ENCODE measurements around the gene FGFR2.
A peak's percentile ranks its signal among the peaks of the same experiment; 100 is the strongest.

FGFR2 gene

DNA sequence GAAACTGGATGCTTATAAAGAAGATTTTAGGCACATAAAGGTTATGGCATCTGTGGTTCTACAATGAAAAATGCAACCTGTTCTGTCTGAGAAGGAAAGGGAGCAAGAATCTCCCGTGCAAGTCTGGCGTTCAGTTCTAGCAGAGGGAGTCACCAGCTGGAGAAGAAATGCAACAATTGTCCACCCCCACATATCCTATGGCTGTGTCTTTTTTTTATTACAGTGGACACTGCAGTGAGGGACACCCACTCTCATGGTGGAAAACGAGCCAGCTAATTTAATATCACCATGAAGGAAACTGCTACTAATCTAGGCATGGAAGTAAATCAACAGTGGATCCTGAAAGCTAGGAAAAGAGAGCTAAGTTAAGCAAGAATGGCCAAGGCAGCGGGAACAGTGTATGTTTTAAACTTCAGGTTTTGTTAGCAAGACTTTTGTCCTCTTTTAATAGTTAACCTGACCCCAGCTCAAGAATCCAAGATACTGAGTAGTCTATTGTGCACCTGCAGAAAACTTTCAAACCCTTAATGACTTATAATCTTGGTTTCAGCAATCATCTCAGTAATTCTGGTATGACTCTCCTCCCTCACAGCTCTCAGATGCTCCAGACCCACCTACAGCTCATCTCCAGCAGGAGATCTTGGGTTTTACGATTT, 149.3 kb downstream of the FGFR2 start:
- TF ChIP-seq Cebpa-rat (IDR thresholded peaks at IDR 0.05): no peak
- H3K27me3 ChIP-seq: no peaks in the 10 kb centered on the region
- H3K27ac ChIP-seq: no peak overlapping the region
- H3K9me3 ChIP-seq: no peaks in the 10 kb centered on the region
- no peaks in the 10 kb centered on the region for H4K20me1 ChIP-seq
- no peak overlapping the region for H3K4me2 ChIP-seq
- no peak overlapping the region for H3K4me3 ChIP-seq
- peaks cover 8% of the 10 kb centered on the region for H3K4me1 ChIP-seq
- no peaks in the 10 kb centered on the region for H3K36me3 ChIP-seq
- H3K9ac ChIP-seq: no peak overlapping the region

DNA sequence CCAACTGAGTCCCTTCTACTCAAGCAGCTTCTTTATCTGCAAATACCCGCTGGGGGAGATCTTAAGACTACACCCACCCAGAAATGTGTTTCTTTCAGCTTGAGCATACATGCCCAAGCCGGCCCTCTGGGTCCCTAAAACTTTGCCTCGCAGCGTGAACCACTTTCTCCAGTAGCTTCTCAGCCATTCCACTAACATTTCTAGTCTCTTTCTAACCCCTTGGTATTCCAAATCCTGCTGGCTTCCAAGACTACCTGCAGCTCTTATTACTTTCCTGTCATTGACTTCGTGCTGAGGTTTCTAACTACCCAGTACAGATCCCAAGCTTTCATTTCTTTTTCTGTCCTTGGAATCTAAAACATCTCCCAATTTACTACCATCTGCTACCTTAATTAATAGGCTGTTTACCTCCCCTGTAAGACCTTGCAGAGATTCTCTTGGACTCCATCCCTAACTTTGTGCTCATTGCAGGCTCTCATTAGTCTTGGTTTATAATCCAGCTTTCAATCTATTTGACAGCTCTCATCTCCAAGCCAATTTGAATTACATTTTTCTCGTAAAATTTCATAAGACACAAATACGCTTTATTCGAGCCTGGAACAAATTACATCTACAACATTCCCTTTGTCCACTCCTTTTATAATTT, 153.6 kb downstream of the FGFR2 start:
- peaks cover 5% of the 10 kb centered on the region for H3K4me1 ChIP-seq
- H3K9me3 ChIP-seq: no peaks in the 10 kb centered on the region
- no peak for TF ChIP-seq Cebpa-rat (IDR thresholded peaks at IDR 0.05)
- H3K27ac ChIP-seq: no peak overlapping the region
- H3K27me3 ChIP-seq: no peaks in the 10 kb centered on the region
- H3K4me2 ChIP-seq: no peak overlapping the region
- H3K9ac ChIP-seq: no peak overlapping the region
- H3K4me3 ChIP-seq: no peak overlapping the region
- no peaks in the 10 kb centered on the region for H4K20me1 ChIP-seq
- no peaks in the 10 kb centered on the region for H3K36me3 ChIP-seq

DNA sequence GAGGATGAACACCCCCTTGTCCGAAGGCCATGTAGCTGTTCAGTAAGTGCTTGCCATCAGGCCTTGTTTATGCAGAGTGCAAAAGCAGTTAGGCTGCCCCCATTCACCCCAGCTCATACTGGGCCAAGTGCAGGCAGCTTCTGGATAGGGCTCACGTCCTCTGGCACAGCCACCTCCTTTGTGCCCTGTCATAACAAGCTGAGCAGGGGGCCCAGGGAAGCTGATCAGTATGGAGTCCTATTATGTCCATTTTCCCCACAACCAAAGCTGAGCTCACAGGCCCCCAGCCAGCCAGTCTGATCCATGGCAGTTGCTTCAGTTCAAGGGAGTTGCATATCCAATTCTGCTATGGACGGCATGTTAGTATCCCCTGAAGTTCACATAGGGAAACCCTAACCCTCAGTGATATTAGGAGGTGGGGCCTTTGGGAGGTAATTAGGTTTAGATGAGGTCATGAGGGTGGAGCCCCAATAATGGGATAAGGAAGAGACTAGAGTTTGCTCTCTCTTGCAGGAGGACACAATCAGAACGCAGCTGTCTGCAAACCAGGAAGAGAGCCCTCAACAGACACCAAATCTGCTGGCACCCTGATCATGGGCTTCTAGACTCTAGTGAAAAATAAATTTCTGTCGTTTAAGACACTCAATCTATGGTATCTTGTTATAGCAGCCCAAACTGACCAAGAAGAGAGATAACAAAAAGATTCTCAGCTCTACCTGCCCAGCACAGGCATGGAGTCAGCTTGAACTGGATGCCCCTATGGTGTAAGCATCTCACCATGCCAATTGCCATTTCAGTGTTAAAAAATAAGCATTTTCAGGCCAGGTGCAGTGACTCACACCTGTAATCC, 155.9 kb downstream of the FGFR2 start:
- H3K9me3 ChIP-seq: no peaks in the 10 kb centered on the region
- H3K9ac ChIP-seq: no peak overlapping the region

GRCh38 chr10:121440461-121440860, 157.8 kb downstream of the FGFR2 start:
- H3K4me3 ChIP-seq: no peak overlapping the region

More for the DNA sequence above, 155.9 kb downstream of the FGFR2 start:
- Histone ChIP-seq H3K36me3 (no peaks in the 10 kb centered on the region), H3K4me2 (no peak overlapping the region), H4K20me1 (no peaks in the 10 kb centered on the region), H3K4me1 (peaks cover 5% of the 10 kb centered on the region; the same call in 1 of the 2 replicates), H3K4me3 (no peak overlapping the region), H3K27ac (no peak overlapping the region), H3K27me3 (no peaks in the 10 kb centered on the region)
- TF ChIP-seq Cebpa-rat (IDR thresholded peaks at IDR 0.05): no peak

DNA sequence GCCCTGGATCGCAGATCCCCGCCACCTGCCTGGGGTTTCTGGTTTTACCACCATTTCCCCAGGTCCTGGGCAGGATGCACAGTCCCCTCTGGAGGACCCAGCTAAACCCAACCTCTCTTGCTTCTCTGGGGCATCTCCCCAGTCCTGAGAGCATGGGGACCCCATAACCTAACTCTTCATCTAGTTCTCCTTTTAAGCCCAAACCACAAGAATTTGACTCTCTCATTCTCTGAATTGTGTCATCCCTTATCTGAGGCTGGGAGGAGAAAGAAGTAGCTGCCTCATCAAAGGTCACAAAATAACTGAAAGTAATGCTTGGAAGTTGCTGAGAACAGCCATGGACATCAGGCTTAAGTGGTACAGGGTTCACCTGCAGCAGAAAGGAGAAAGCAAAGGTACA, 159.9 kb downstream of the FGFR2 start:
- Histone ChIP-seq H3K36me3 (no peaks in the 10 kb centered on the region), H4K20me1 (no peaks in the 10 kb centered on the region), H3K9ac (no peak overlapping the region), H3K27me3 (no peaks in the 10 kb centered on the region), H3K9me3 (no peaks in the 10 kb centered on the region), H3K27ac (no peak overlapping the region), H3K4me1 (peaks cover 30% of the 10 kb centered on the region), H3K4me2 (no peak overlapping the region), H3K4me3 (no peak overlapping the region)
- no peak for TF ChIP-seq Cebpa-rat (IDR thresholded peaks at IDR 0.05)

More at GRCh38 chr10:121440461-121440860, 157.8 kb downstream of the FGFR2 start:
- Histone ChIP-seq H4K20me1 (no peaks in the 10 kb centered on the region), H3K27ac (no peak overlapping the region), H3K36me3 (no peaks in the 10 kb centered on the region), H3K27me3 (no peaks in the 10 kb centered on the region), H3K4me2 (no peak overlapping the region), H3K4me1 (peaks cover 9% of the 10 kb centered on the region), H3K9me3 (no peaks in the 10 kb centered on the region), H3K9ac (no peak overlapping the region)
- no peak for TF ChIP-seq Cebpa-rat (IDR thresholded peaks at IDR 0.05)

GRCh38 chr10:121437596-121437995, 160.6 kb downstream of the FGFR2 start:
- Histone ChIP-seq H3K36me3 (no peaks in the 10 kb centered on the region), H3K4me2 (no peak overlapping the region), H3K9me3 (no peaks in the 10 kb centered on the region), H3K27me3 (no peaks in the 10 kb centered on the region), H4K20me1 (no peaks in the 10 kb centered on the region), H3K27ac (no peak overlapping the region), H3K4me3 (no peak overlapping the region), H3K9ac (no peak overlapping the region), H3K4me1 (peaks cover 32% of the 10 kb centered on the region)
- no peak for TF ChIP-seq Cebpa-rat (IDR thresholded peaks at IDR 0.05)

DNA sequence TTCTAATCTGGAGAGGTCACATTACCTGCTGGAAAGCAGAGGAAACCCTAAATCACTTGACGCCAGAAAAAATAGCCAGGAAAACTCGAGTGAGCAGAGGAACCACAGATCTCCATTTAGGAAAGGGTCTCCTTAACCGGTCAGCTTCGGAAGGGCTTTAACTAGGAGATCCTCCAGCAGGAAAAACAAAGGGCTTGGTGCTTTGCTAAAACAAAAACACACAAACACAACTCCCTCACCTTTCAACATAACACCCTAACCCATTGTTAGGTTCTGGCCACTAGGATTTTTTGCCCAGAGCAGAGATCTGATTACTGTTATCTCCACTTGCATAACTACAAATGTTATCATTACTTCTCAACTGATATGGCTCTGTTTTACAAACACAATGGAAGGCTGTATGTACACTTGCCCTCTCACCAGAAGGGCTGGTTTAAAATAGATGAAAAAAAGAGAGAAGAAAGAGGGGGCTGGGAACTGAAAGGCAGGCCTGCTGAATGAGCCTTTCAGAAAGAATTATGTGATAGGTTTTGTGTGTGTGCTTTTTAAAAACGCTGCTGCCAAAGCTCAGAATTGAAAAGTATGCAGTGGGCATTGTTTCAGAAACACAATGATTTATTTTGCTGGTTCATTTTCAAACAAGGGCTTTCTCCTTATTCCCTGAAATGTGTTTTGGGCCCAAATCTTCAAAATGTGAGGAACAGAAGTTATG, 161.5 kb downstream of the FGFR2 start:
- Histone ChIP-seq H4K20me1 (no peaks in the 10 kb centered on the region), H3K4me3 (no peak overlapping the region), H3K9me3 (no peaks in the 10 kb centered on the region), H3K27ac (no peak overlapping the region), H3K27me3 (no peaks in the 10 kb centered on the region), H3K9ac (no peak overlapping the region), H3K36me3 (no peaks in the 10 kb centered on the region), H3K4me1 (peaks cover 32% of the 10 kb centered on the region), H3K4me2 (no peak overlapping the region)
- TF ChIP-seq Cebpa-rat (IDR thresholded peaks at IDR 0.05): no peak

- Histone ChIP-seq H3K4me2 (no peak overlapping the region), H4K20me1 (no peaks in the 10 kb centered on the region), H3K9me3 (no peaks in the 10 kb centered on the region), H3K4me3 (no peak overlapping the region), H3K9ac (no peak overlapping the region), H3K36me3 (no peaks in the 10 kb centered on the region), H3K27me3 (no peaks in the 10 kb centered on the region), H3K4me1 (peaks cover 32% of the 10 kb centered on the region), H3K27ac (no peak overlapping the region)
- no peak for TF ChIP-seq Cebpa-rat (IDR thresholded peaks at IDR 0.05)
These were observed 162.0 kb downstream of the FGFR2 start for GRCh38 chr10:121436281-121436629.

- no peak overlapping the region for H3K9ac ChIP-seq
- no peaks in the 10 kb centered on the region for H3K36me3 ChIP-seq
- no peak overlapping the region for H3K4me3 ChIP-seq
- H3K4me2 ChIP-seq: peak overlapping the region; percentile 59
- no peaks in the 10 kb centered on the region for H3K9me3 ChIP-seq
- peaks cover 32% of the 10 kb centered on the region for H3K4me1 ChIP-seq
- no peaks in the 10 kb centered on the region for H3K27me3 ChIP-seq
- TF ChIP-seq Cebpa-rat (IDR thresholded peaks at IDR 0.05): no peak
- no peak overlapping the region for H3K27ac ChIP-seq
- no peaks in the 10 kb centered on the region for H4K20me1 ChIP-seq
These were observed 163.0 kb downstream of the FGFR2 start for GRCh38 chr10:121435099-121435875.

All from BLaER1 (cell line).